Esophagus (tissue), 2 donors: ENCODE data around the gene CEP128. TPM values are rescaled to one million over a fixed set of nuclear protein-coding genes. Genes with fewer than 3 reads are reported as not detected.

ENCODE experiments used
- H3K27ac ChIP-seq, 2 donors: one replicate each; pipeline ENCODE4 v1.5.1; 2013; ENCODE audit warnings: low read depth in 2 of 2, mild to moderate bottlenecking in 2 of 2, inconsistent platforms in 1 of 2, low read length in 1 of 2, moderate library complexity in 1 of 2
- H3K27me3 ChIP-seq, 2 donors: one replicate each; pipeline ENCODE4 v1.6.1; 2013; ENCODE audit warnings: low read length in 2 of 2, control low read depth in 1 of 2, mild to moderate bottlenecking in 1 of 2; ENCODE audit not compliant: insufficient read depth in 2 of 2, control insufficient read depth in 1 of 2
- H3K36me3 ChIP-seq, 2 donors: one replicate each; pipeline ENCODE4 v1.6.1; 2013; ENCODE audit warnings: low read length in 1 of 2; ENCODE audit not compliant: control insufficient read depth in 2 of 2, insufficient read depth in 2 of 2
- H3K4me1 ChIP-seq, 2 donors: one replicate each; pipeline ENCODE4 v1.6.1; 2013; ENCODE audit warnings: low read length in 1 of 2; ENCODE audit not compliant: control insufficient read depth in 2 of 2, insufficient read depth in 2 of 2
- H3K4me3 ChIP-seq, 2 donors: one replicate each; pipeline ENCODE4 v1.5.1; 2013; ENCODE audit warnings: low read length in 2 of 2, mild to moderate bottlenecking in 2 of 2, low read depth in 1 of 2, moderate library complexity in 1 of 2
- H3K9me3 ChIP-seq, 2 donors: one replicate each; pipeline ENCODE4 v1.6.1; 2013; ENCODE audit warnings: mild to moderate bottlenecking in 2 of 2, low read depth in 1 of 2, low read length in 1 of 2, moderate library complexity in 1 of 2; ENCODE audit not compliant: control insufficient read depth in 2 of 2, insufficient read depth in 1 of 2
- WGBS, 2 donors: extraction: QIAGEN DNeasy Blood & Tissue Kit; methylation state at CpG; one replicate each; pipeline ENCODE4 v1.1.7; 2013; 5-methylcytosine and 5-hydroxymethylcytosine counted together
- polyA plus RNA-seq, 2 donors: library from polyadenylated mRNA; stranded (reverse); fragments of 200-250 nt; gene quantifications; one replicate each; pipeline ENCODE4 v1.2.3, GENCODE V29; 2013
- donor health status: healthy with polysubstance abuse.
- donor health status: Bipolar disorder and iron deficiency.

The CEP128 gene
- polyA plus RNA-seq, 2 donors: 1.3 to 1.7 TPM

DNA sequence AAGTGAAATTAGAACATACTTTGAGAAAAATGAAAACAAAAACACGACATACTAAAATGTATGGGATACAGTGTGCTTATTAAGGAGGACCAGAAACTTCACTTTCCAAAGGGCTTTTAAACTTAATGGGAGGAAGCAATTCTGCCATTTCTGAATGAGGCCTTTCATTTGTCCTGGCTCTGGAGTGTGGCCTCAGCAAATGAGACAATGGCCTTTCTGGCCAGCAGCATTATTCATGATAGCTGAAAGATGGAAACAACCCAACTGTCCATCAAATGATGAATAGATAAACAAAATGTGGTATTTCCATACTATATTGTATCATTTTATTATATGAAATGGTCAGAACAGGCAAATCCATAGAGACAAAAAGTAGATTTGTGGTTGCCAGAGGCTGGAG lies 338.6 kb downstream of the CEP128 start:
- Histone ChIP-seq H3K9me3 (no peaks in the 10 kb centered on the region), H3K27ac (no peak overlapping the region), H3K36me3 (no peaks in the 10 kb centered on the region), H3K27me3 (no peaks in the 10 kb centered on the region), H3K4me1 (no peaks in the 10 kb centered on the region), H3K4me3 (no peak overlapping the region)
- WGBS, 2 donors: 79 to 83% methylated on average over 1 of the region's 1 CpG

- H3K4me1 ChIP-seq: peaks cover 0 to 2% of the 10 kb centered on the region in 2 donors
- no peaks in the 10 kb centered on the region for H3K36me3 ChIP-seq
- H3K4me3 ChIP-seq: no peak overlapping the region
- H3K27me3 ChIP-seq: no peaks in the 10 kb centered on the region
- H3K9me3 ChIP-seq: no peaks in the 10 kb centered on the region
- no peak overlapping the region for H3K27ac ChIP-seq
- 52 to 62% methylated on average over 3 of the region's 3 CpGs for WGBS, 2 donors
Measured at GRCh38 chr14:80587096-80587724, 354.3 kb downstream of the CEP128 start.

DNA sequence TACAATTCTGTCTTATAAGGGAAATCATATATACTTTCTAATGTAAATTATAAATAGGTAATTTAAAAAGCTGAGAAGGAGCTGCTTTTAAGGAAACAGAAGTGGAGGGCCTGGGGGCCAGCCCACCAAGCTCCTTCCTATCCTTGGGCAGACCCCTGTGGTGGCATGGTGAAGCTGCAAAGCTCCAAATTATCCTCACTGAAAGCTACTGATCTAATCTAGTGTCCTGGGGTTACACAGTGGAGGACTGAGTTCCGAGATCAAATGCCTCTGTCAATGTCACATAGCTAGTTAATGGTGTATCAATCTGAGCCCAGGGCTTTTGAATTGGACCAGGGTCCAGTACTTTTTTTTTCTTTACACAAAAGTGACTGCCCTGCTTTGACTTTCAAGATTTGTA lies 355.4 kb downstream of the CEP128 start:
- Histone ChIP-seq H3K27ac (no peak overlapping the region), H3K4me3 (no peak overlapping the region), H3K27me3 (no peaks in the 10 kb centered on the region), H3K4me1 (peaks cover 0 to 2% of the 10 kb centered on the region in 2 donors), H3K9me3 (no peaks in the 10 kb centered on the region), H3K36me3 (no peaks in the 10 kb centered on the region)
- 96 to 97% methylated on average over 1 of the region's 1 CpG for WGBS, 2 donors

- Histone ChIP-seq H3K4me1 (peaks cover 0 to 2% of the 10 kb centered on the region in 2 donors), H3K9me3 (no peaks in the 10 kb centered on the region), H3K27me3 (no peaks in the 10 kb centered on the region), H3K4me3 (no peak overlapping the region), H3K36me3 (no peaks in the 10 kb centered on the region), H3K27ac (no peak overlapping the region)
- 86 to 98% methylated on average over 1 of the region's 1 CpG for WGBS, 2 donors
Measured at GRCh38 chr14:80585506-80585835, 356.1 kb downstream of the CEP128 start.

GRCh38 chr14:80584744-80585505 lies 356.6 kb downstream of the CEP128 start:
- Histone ChIP-seq H3K36me3 (no peaks in the 10 kb centered on the region), H3K27me3 (no peaks in the 10 kb centered on the region), H3K4me3 (no peak overlapping the region), H3K4me1 (peaks cover 0 to 2% of the 10 kb centered on the region in 2 donors), H3K9me3 (no peaks in the 10 kb centered on the region), H3K27ac (no peak overlapping the region)
- WGBS, 2 donors: 39 to 53% methylated on average over 2 of the region's 2 CpGs

GRCh38 chr14:80577599-80577998 lies 363.9 kb downstream of the CEP128 start:
- H3K36me3 ChIP-seq: no peaks in the 10 kb centered on the region
- WGBS, 2 donors: 84 to 88% methylated on average over 4 of the region's 4 CpGs
- no peaks in the 10 kb centered on the region for H3K9me3 ChIP-seq
- no peak overlapping the region for H3K4me3 ChIP-seq
- H3K4me1 ChIP-seq: no peaks in the 10 kb centered on the region
- H3K27ac ChIP-seq: no peak overlapping the region
- H3K27me3 ChIP-seq: no peaks in the 10 kb centered on the region

GRCh38 chr14:80576401-80576800 lies 365.1 kb downstream of the CEP128 start:
- Histone ChIP-seq H3K27me3 (no peaks in the 10 kb centered on the region), H3K4me3 (no peak overlapping the region), H3K9me3 (no peaks in the 10 kb centered on the region), H3K4me1 (no peaks in the 10 kb centered on the region), H3K36me3 (no peaks in the 10 kb centered on the region), H3K27ac (no peak overlapping the region)
- WGBS, 2 donors: 78 to 82% methylated on average over 3 of the region's 3 CpGs

GRCh38 chr14:80575763-80576162 lies 365.8 kb downstream of the CEP128 start:
- no peaks in the 10 kb centered on the region for H3K9me3 ChIP-seq
- H3K27ac ChIP-seq: no peak overlapping the region
- no peaks in the 10 kb centered on the region for H3K4me1 ChIP-seq
- H3K27me3 ChIP-seq: no peaks in the 10 kb centered on the region
- no peak overlapping the region for H3K4me3 ChIP-seq
- 88 to 93% methylated on average over 2 of the region's 2 CpGs for WGBS, 2 donors
- H3K36me3 ChIP-seq: no peaks in the 10 kb centered on the region

GRCh38 chr14:80572666-80573065 lies 368.9 kb downstream of the CEP128 start:
- Histone ChIP-seq H3K36me3 (no peaks in the 10 kb centered on the region), H3K4me1 (no peaks in the 10 kb centered on the region)
- 97 to 99% methylated on average over 6 of the region's 6 CpGs for WGBS, 2 donors

DNA sequence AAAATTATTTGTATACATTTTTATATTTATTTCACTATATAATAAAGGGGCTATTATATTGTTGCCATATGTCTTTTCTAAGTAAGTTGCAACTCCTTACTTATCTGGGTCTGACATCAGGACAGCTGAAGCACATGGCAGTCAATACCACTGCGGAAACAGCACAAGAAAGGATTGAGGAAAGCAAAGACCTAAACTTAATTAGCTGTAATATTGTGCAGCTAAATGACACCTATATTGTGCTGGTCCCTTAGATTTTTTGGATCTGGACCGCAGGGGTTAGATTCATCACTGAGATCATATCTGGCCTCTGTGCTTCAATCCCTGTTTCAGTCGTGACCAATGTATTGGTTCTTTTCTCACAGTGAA lies 370.6 kb downstream of the CEP128 start:
- H3K4me1 ChIP-seq: no peaks in the 10 kb centered on the region
- no peak overlapping the region for H3K27ac ChIP-seq
- no peaks in the 10 kb centered on the region for H3K36me3 ChIP-seq
- H3K9me3 ChIP-seq: no peaks in the 10 kb centered on the region
- no peaks in the 10 kb centered on the region for H3K27me3 ChIP-seq
- WGBS, 2 donors: 94 to 95% methylated on average over 3 of the region's 3 CpGs
- H3K4me3 ChIP-seq: no peak overlapping the region

More at GRCh38 chr14:80572666-80573065, 368.9 kb downstream of the CEP128 start:
- no peaks in the 10 kb centered on the region for H3K27me3 ChIP-seq
- H3K4me3 ChIP-seq: no peak overlapping the region
- no peak overlapping the region for H3K27ac ChIP-seq
- no peaks in the 10 kb centered on the region for H3K9me3 ChIP-seq
